ENCODE measurements around the gene TAGLN. TPM values are rescaled to one million over a fixed set of nuclear protein-coding genes. Genes with fewer than 3 reads are reported as not detected.
"Not testable (repeated sequence)": the region's sequence is repeated elsewhere in the genome, so short reads cannot be mapped to it uniquely, and the experiment has no call there.

TAGLN gene
- polyA plus RNA-seq, 1 donor: 75.4 TPM

DNA sequence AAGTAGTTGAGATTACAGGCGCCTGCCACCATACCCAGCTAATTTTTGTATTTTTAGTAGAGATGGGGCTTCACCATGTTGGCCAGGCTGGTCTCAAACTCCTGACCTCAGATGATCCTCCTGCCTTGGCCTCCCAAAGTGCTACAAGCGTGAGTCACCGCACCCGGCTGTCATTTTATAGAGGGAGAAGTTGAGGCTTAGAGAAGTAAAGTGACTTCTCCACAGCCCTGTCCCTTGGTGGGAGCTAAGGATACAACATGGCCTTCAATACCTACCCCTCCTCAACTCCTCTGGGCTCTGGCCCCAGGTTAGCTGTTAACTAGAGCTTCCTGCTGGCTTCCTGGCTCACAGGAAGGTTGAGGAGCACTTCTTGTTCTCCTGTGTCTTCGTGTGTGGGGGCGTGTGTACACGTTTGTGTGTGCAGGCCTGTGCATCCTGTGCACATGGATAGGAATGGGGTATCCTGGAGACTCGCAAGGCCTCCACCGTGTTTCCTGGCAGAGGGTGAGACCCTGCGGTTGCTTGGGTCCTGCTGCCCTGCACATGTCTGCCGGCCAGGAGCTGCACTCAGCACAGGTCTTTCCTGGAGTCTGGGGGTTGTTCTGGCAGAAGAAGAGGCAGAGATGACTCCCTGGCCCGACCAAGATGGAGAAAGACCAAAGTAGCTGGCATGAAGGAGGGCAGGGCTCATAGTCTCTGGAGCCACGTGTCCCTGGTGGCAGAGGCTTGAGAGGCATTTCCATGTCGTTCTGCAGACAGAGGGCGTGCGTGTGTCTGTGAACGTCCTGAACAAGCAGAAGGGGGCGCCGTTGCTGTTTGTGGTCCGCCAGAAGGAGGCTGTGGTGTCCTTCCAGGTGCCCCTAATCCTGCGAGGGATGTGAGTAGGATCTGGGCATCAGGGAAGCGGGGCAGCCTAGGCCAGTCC lies 18.2 kb upstream of the TAGLN start:
- DNase-seq (ENCODE audit: low read depth): no peak

DNA sequence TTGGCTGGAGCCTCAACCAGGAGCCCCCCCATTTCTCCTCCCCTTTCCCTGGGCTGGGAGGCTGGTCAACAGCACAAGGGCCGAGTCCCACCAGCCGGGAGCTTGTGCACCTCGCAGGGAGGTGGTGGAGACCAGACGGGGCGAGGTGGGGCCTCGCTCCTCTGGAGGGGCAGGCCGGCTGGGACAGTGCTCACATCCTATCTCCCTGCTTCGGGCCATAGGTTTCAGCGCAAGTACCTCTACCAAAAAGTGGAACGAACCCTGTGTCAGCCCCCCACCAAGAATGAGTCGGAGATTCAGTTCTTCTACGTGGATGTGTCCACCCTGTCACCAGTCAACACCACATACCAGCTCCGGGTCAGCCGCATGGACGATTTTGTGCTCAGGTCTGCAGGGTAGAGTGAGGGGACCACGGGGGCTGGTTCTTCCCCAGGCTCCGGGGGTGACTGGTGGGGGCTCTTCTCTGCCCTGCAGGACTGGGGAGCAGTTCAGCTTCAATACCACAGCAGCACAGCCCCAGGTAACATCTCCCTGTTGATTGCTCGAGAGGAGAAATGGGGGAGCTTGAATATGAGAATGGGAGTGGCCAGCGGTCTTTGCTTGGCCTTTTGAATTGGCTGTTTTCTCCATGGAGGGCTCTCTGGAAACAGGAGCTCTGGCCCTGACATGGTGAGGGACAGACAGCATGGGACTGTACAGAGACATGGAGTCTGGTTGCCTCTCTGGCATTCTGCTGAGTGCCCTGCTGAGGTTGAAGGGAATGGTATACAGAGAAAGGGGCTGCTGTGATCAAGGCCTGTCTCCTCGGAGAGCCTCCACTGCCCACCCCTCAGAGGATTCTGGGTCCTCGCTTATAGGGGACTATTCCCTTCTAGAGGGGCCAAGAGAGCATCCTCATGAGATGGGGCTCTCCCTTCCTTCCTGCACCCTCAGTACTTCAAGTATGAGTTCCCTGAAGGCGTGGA lies 17.3 kb upstream of the TAGLN start:
- DNase-seq (ENCODE audit: low read depth): no peak

DNA sequence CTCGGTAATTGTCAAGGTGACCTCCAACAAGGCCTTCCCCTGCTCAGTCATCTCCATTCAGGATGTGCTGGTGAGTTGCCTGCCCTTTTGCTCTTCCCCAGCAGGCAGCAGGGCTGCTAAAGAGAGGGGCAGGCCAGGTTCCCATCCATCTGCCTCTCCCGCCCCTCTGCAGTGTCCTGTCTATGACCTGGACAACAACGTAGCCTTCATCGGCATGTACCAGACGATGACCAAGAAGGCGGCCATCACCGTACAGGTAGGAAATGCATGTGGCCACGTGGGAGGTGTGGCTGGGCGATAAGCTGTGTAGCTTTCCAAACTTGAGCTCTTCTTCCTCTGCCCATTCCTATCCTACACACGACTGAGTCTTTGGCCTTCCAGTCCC lies 16.6 kb upstream of the TAGLN start:
- DNase-seq (ENCODE audit: low read depth): no peak

DNA sequence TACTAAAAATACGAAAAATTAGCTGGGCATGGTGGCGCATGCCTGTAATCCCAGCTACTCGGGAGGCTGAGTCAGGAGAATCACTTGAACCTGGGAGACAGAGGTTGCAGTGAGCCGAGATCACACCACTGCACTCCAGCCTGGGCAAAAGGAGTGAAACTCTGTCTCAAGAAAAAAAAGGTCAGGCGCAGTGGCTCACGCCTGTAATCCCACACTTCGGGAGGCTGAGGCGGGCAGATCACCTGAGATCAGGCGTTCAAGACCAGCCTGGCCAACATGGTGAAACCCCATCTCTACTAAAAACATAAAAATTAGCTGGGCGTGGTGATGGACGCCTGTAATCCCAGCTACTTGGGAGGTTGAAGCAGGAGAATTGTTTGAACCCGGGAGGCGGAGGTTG lies 16.0 kb upstream of the TAGLN start:
- DNase-seq (ENCODE audit: low read depth): not testable (repeated sequence)

DNA sequence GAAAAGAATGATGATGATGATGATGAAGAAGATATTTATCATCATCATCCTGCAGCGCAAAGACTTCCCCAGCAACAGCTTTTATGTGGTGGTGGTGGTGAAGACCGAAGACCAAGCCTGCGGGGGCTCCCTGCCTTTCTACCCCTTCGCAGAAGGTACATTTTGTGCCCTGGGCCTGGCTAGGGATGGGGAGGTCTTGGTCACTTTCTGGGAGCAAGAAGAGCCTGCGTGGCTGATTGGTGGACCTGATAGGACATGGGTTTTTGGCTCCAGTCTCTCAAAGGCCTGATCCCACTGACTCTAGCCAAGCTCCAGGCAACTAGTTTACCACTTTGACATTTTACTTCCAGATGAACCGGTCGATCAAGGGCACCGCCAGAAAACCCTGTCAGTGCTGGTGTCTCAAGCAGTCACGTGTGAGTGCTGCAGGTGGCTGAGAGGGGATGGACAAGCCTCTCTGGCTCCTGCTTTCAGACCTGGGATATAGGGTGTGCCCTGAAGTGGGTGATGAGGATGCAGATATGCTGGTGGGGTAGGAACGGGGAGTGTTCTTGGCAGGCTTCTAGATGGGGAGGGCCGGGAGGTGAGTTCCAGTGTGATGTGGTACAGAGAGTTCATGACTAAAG lies 15.3 kb upstream of the TAGLN start:
- DNase-seq (ENCODE audit: low read depth): no peak

DNA sequence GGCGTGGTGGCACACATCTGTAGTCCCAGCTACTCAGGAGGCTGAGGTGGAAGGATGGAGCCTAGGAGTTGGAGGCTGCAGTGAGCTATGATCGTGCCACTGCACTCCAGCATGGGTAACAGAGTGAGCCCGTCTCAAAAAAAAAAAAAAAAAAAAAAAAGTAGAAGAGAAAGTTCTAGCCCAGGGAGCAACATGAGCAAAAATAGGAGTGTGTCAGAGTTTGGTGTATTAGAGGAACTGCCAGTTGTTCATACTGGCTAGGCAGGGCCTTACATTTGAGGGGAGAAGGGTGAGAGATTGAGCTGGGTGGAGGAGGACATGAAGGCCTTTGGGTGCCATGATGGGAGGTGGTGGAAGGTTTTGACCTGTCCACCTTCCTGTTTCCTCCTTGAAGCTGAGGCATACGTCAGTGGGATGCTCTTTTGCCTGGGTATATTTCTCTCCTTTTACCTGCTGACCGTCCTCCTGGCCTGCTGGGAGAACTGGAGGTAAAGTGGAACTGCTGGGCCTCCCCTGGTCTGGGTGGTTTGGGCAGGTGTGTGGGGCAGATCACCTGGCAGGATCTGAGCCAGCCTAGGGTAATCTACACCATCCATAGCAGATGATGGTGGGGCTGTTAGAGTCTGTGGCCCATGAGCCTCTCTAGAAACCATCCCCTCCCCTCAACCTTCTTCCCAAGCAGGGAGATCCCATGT lies 13.3 kb upstream of the TAGLN start:
- DNase-seq (ENCODE audit: low read depth): no peak

DNA sequence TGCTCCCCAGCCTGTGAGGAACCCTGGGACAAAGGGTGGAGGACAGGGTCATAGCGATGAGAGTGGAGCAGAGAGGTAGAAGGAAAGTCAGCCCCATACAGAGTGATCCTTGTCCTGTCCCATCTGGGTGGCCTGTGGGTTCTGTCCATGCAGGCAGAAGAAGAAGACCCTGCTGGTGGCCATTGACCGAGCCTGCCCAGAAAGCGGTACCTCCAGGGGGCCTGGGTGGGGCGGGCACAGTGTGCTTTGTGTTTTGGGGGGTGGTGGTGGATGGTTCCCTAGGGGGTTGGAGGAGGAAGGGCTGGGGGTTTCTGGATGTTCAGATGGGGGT lies 12.8 kb upstream of the TAGLN start:
- DNase-seq (ENCODE audit: low read depth): no peak

DNA sequence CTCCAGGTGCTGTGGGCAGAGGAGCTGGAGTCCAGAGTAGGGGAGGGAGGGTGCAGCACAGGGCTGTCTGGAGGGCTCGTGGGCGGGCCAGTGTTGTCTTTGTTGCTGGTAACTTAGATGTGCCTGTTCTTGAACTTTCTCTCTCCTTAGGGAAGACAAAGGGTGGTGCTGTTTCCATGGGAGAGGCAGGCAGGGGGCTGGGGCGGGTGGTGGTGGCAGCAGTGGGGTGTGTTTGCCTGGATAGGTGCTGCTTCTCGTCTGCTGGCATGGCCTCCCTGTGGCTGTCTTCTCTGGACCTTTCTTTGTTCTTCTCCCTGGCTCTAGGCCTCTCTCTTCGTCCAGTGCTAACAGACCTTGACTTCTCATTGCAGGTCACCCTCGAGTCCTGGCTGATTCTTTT lies 12.2 kb upstream of the TAGLN start:
- no peak for DNase-seq (ENCODE audit: low read depth)

DNA sequence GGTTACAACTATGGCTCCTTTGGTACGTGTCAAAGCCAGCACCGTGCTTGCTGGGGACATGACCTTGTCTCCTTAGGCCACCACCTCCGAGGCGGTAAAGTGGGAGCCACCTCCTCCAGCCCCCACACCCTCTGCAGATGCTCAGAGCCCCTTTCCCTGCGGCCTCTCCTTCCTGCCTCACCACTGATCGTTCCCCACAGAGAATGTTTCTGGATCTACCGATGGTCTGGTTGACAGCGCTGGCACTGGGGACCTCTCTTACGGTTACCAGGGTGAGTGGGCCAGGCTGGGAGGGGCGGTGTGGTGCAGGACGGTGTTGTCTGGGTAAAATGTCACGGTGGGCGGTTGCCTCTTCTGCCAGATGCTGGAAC lies 11.8 kb upstream of the TAGLN start:
- no peak for DNase-seq (ENCODE audit: low read depth)

DNA sequence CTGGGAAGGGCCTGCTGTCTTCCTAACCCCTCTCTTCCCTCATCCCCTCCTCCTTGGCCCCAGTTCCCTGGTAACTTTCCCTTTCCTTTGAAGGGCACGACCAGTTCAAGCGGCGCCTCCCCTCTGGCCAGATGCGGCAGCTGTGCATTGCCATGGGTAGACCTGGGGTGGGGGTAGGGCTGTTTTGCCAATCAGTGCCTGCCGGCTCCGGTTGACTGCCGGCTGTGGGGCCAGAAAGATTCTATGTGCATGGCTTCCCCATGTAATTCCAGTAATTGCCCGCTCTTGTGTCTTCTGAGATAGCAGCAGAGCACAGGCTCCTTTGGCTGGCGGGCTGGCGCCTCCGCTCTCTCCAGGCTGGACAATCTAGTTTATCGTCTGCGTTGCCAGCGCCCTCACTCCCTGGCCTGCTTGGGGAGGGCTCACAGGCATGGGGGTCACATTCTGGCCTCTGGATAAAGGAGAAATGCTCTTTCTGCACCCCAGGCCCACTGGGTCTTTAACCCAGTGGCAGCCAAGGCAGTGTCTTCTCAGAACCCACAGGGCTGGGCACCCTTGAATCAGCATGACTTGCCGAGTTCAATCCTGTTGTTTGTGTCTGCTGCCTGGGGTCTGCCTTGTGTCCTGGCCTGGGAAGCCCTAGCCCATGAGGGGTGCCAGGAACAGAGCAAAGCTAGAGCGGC lies 11.2 kb upstream of the TAGLN start:
- DNase-seq (ENCODE audit: low read depth): no peak

DNA sequence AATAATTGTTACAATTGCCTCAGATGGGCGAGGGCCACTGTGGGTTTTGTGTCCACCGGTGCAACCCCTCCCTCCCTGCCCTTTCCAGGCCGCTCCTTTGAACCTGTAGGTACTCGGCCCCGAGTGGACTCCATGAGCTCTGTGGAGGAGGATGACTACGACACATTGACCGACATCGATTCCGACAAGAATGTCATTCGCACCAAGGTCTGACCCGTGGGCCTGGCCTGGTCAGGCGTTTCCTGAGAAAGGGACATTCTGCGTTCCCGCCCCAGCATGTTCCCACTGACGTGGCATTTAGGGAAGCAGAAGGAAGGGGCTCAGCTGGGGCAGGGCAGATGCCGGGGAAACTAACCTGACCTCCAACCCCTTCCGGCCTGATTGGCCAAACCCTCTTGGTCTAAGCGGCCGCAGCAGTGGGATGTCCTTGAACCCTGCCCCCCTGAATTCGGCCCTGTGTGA lies 10.5 kb upstream of the TAGLN start:
- DNase-seq (ENCODE audit: low read depth): no peak

DNA sequence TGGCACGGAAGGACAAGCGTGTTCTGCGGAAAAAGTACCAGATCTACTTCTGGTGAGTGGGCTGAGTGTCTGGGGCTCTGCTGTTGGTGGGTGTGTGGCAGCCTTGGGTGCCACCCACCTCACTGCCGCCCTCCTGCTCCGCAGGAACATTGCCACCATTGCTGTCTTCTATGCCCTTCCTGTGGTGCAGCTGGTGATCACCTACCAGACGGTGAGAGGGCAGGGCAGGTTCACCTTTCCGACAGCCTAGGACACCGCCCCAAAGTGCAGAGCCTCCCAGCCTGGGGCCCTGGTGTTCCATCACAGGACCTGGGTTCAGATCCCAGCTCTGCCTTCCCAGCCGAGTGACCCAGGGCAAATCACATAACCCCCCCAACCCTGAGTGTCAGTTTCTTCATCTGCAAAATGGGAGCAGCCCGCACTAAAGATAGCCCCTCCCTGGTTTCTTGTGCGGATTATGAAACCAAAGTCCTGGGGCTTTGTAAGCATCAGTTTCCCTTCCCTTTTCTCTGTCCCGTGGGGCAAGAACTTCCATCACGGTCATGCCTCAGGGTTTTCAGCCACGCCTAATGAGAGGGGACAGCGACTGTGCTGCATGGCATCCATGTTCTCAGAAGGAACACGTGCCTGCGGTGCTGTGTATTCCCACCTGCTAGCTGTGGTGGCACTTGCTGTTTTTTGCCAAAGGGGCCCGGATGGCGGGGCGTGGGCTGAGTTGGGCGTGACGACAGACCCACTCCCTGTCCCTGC lies 9.8 kb upstream of the TAGLN start:
- no peak for DNase-seq (ENCODE audit: low read depth)

DNA sequence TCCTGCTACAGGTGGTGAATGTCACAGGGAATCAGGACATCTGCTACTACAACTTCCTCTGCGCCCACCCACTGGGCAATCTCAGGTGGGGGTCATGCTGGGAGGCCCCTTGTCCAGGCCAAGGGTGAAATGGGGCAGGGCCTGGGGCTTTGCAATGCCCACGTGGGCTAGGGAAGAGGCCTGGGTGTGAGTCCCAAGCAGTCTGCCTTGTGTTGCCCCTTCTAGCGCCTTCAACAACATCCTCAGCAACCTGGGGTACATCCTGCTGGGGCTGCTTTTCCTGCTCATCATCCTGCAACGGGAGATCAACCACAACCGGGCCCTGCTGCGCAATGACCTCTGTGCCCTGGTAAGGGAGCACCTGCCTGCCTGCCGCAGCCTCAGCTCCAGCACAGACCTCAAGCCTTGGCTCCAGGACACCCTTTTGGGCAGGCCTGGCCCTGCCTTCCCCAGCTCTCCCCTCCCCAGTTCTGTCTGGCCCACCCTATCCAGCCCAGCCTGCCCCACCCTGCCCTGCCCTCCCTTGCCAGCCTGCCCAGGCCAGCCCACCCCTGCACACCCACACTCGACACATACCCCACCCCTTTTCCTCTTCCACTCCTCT lies 9.1 kb upstream of the TAGLN start:
- no peak for DNase-seq (ENCODE audit: low read depth)

DNA sequence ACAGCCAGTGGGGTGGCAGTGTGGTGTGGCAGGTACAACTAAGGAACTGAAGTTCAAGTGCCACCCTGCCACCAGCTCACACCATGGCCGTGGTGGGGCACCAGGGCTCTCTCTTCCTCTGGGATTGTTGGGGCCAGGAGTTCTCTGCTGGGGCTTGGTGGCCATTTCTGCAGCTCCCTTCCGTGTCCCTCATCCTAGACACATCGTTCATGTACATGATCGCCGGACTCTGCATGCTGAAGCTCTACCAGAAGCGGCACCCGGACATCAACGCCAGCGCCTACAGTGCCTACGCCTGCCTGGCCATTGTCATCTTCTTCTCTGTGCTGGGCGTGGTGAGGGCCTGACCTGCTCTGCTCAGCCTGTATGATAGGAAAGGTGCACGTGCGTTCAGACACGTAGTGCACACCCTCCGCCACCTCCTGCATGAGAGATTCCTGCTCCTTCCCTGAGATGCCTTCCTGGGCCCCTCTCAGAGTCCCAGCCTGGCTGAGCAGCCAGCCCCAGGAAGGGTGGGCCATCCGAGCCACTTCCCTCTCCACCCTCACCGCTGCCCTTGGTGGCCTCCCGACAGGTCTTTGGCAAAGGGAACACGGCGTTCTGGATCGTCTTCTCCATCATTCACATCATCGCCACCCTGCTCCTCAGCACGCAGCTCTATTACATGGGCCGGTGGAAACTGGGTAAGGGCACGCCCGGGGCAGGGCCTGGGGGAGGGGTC lies 7.3 kb upstream of the TAGLN start:
- DNase-seq (ENCODE audit: low read depth): no peak

DNA sequence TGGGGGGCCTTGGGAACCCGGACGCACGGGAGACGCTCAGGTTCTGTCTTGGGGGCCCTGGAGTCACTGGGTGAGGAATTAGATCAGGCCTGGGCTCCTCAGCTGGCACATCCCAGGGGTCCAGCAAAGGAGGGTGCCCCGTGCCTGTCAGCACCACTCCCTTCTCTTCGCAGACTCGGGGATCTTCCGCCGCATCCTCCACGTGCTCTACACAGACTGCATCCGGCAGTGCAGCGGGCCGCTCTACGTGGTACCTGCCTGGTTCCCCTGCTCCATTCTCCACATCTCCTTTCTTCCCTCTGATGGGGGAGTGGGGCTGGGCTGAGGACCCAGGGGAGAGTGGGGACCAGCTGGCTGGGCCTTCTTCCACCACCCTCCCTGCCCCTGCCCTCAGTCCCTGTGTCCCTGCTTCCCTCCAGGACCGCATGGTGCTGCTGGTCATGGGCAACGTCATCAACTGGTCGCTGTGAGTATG lies 6.7 kb upstream of the TAGLN start:
- no peak for DNase-seq (ENCODE audit: low read depth)

DNA sequence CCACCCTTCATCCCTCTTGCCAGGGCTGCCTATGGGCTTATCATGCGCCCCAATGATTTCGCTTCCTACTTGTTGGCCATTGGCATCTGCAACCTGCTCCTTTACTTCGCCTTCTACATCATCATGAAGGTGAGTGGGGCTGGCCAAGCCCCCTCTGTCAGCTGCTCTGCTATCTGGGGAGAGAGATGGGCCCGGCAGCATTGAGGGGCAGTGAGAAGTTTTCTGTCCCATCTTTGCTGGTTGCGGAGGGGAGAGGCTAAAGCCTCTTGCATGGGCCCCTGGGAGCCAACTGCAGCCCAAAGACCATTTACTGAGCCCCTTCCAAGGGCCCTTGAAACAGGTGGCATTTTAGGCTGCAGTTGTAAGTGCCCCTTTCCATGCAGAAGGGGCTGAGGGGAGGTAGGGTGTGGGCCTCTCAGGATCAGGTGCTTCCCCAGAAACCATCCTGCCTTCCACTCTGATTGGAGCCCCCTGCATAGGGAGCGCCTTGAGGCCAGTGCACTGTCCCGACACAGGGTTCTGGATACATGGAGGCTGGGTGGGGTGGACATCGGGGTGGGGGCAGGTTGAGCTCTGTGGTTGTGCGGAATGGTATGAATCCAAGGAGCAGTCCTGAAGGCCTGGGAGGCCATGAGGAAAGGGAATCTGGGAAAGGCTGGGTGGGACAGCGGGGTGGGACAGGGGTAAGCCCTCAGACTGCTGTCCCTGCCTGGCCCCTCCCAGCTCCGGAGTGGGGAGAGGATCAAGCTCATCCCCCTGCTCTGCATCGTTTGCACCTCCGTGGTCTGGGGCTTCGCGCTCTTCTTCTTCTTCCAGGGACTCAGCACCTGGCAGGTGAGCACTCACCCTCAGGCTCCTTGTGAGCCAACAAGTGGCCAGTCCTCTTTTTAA lies 5.8 kb upstream of the TAGLN start:
- no peak for DNase-seq (ENCODE audit: low read depth)

DNA sequence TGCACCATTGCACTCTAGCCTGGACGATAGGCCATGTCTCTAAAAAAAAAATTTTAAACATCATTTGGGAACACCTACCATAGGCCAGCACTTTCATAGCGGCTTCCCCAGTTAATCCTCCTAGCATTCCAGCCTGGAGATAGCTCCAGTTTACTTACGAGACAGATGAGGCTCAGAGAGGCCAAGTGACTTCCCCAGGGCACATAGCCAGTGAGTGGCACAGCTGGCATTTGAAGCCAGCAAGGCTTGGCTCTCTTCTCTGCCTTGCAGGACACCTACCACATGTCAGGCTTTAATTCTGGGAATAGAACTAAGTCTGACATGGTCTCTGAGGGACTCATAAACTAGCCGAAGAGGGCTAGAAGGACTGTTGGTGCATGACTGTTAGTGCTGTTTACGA lies 4.9 kb upstream of the TAGLN start:
- DNase-seq (ENCODE audit: low read depth): no peak

DNA sequence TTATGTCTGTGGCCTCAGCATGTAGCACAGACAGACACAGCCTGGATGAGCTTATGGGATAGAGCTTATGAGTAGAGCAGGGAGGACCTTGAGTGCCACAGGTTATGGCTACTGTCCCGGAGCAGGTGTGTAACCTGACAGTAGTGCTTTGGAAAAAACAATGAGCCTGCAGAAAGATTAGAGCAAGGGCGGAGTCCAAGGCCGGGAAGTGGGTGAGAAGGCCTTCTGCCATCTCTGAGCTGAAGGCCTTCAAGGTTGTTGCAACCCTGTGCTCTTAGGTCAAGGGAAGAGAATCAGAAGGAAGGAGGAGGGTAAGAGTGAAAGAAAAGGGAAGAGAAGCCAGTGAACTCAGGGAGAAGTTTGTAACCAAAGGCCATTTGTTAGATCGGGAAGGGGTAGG lies 3.9 kb upstream of the TAGLN start:
- DNase-seq (ENCODE audit: low read depth): no peak
